Parathyroid adenoma (tissue), 2 donors: ENCODE data around the gene DPH3.

Experiments
- H2AFZ ChIP-seq: fragments of 300-600 bp; sonication (generic); one replicate; pipeline ENCODE4 v1.7.0; 2017; ENCODE audit warnings: antibody characterized with exemption, mild to moderate bottlenecking
- H3K27ac ChIP-seq: fragments of 300-600 bp; sonication (generic); one replicate; pipeline ENCODE4 v1.7.0; 2017
- H3K27me3 ChIP-seq: fragments of 300-600 bp; sonication (generic); one replicate; pipeline ENCODE4 v1.7.0; 2017; ENCODE audit warnings: low read length; ENCODE audit not compliant: control insufficient read depth, insufficient read depth
- H3K36me3 ChIP-seq: fragments of 300-600 bp; sonication (generic); one replicate; pipeline ENCODE4 v1.7.0; 2017; ENCODE audit warnings: low read length; ENCODE audit not compliant: control insufficient read depth, insufficient read depth
- H3K4me1 ChIP-seq: fragments of 300-600 bp; sonication (generic); one replicate; pipeline ENCODE4 v1.7.0; 2017; ENCODE audit warnings: control low read depth
- H3K4me2 ChIP-seq: fragments of 300-600 bp; sonication (generic); one replicate; pipeline ENCODE4 v1.7.0; 2017; ENCODE audit warnings: low read length
- H3K4me3 ChIP-seq: fragments of 300-600 bp; sonication (generic); one replicate; pipeline ENCODE4 v1.7.0; 2017; ENCODE audit warnings: low read depth, low read length
- H3K79me2 ChIP-seq: fragments of 300-600 bp; sonication (generic); one replicate; pipeline ENCODE4 v1.7.0; 2017; ENCODE audit warnings: control low read depth
- H3K9ac ChIP-seq: fragments of 300-600 bp; sonication (generic); one replicate; pipeline ENCODE4 v1.7.0; 2017; ENCODE audit warnings: mild to moderate bottlenecking
- H3K9me3 ChIP-seq: fragments of 300-600 bp; sonication (generic); one replicate; pipeline ENCODE4 v1.7.0; 2017; ENCODE audit warnings: low read length; ENCODE audit not compliant: control insufficient read depth
- CTCF ChIP-seq: fragments of 300-600 bp; sonication (generic); IDR thresholded peaks from one replicate; pipeline ENCODE4 v1.7.0; 2017; ENCODE audit warnings: antibody characterized with exemption, mild to moderate bottlenecking
- donor health status: primary hyperparathyroidism.

DPH3 gene

GRCh38 chr3:16266714-16267113 is 2.0 kb upstream of the DPH3 start:
- Histone ChIP-seq H3K79me2 (peaks cover 6% of the 10 kb centered on the region), H3K27ac (no peak overlapping the region), H3K9ac (no peak overlapping the region), H3K9me3 (no peaks in the 10 kb centered on the region), H3K4me1 (peaks cover 4% of the 10 kb centered on the region), H3K4me3 (peak overlapping the region; percentile 93), H3K27me3 (no peaks in the 10 kb centered on the region), H3K36me3 (no peaks in the 10 kb centered on the region), H2AFZ (no peak overlapping the region), H3K4me2 (no peak overlapping the region)
- no peak for TF ChIP-seq CTCF

GRCh38 chr3:16265455-16265786 is 678 bp upstream of the DPH3 start:
- peak overlapping the region; percentile 93 for H3K4me3 ChIP-seq
- peaks cover 4% of the 10 kb centered on the region for H3K4me1 ChIP-seq
- H3K36me3 ChIP-seq, result no peaks in the 10 kb centered on the region
- no peaks in the 10 kb centered on the region for H3K9me3 ChIP-seq
- H3K27ac ChIP-seq, result peak overlapping the region; percentile 87
- peak overlapping the region; percentile 97 for H2AFZ ChIP-seq
- no peaks in the 10 kb centered on the region for H3K27me3 ChIP-seq
- peaks cover 6% of the 10 kb centered on the region for H3K79me2 ChIP-seq
- TF ChIP-seq CTCF, result no peak
- peak overlapping the region; percentile 75 for H3K4me2 ChIP-seq
- peak overlapping the region; percentile 55 for H3K9ac ChIP-seq

GRCh38 chr3:16264174-16264707 is 502 bp downstream of the DPH3 start:
- H3K9ac ChIP-seq, result peak overlapping the region; percentile 75
- no peak for TF ChIP-seq CTCF
- no peaks in the 10 kb centered on the region for H3K36me3 ChIP-seq
- H2AFZ ChIP-seq, result peak overlapping the region; percentile 97
- H3K4me1 ChIP-seq, result peaks cover 4% of the 10 kb centered on the region
- H3K9me3 ChIP-seq, result no peaks in the 10 kb centered on the region
- peak overlapping the region; percentile 93 for H3K4me3 ChIP-seq
- peaks cover 6% of the 10 kb centered on the region for H3K79me2 ChIP-seq
- no peaks in the 10 kb centered on the region for H3K27me3 ChIP-seq
- peak overlapping the region; percentile 90 for H3K4me2 ChIP-seq
- peak overlapping the region; percentile 87 for H3K27ac ChIP-seq

GRCh38 chr3:16262174-16262573 is 2.6 kb downstream of the DPH3 start:
- Histone ChIP-seq H3K4me3 (no peak overlapping the region), H3K4me2 (no peak overlapping the region), H2AFZ (no peak overlapping the region), H3K27me3 (no peaks in the 10 kb centered on the region), H3K9ac (no peak overlapping the region), H3K36me3 (no peaks in the 10 kb centered on the region), H3K4me1 (peaks cover 4% of the 10 kb centered on the region), H3K9me3 (no peaks in the 10 kb centered on the region), H3K79me2 (peaks cover 6% of the 10 kb centered on the region), H3K27ac (no peak overlapping the region)
- TF ChIP-seq CTCF, result no peak

- Histone ChIP-seq H3K9ac (no peak overlapping the region), H3K4me3 (no peak overlapping the region), H3K79me2 (peaks cover 6% of the 10 kb centered on the region), H3K27me3 (no peaks in the 10 kb centered on the region), H2AFZ (no peak overlapping the region), H3K4me1 (no peaks in the 10 kb centered on the region), H3K27ac (no peak overlapping the region), H3K9me3 (no peaks in the 10 kb centered on the region), H3K4me2 (no peak overlapping the region), H3K36me3 (no peaks in the 10 kb centered on the region)
- TF ChIP-seq CTCF, result no peak
Measured at GRCh38 chr3:16260046-16260445, 4.7 kb downstream of the DPH3 start.
